GM19239 (cell line): ENCODE data around the gene GSTCD.
A peak's percentile ranks its signal among the peaks of the same experiment; 100 is the strongest.
"Not testable (repeated sequence)": the region's sequence is repeated elsewhere in the genome, so short reads cannot be mapped to it uniquely, and the experiment has no call there.

Experiments
- DNase-seq: peaks from one replicate; pipeline ENCODE4 v3.0.0; 2011; ENCODE audit warnings: low spot score; ENCODE audit not compliant: insufficient read length
- FAIRE-seq: peaks from 2 replicates; lab custom pipeline; 2011; peaks lifted over from hg19 to GRCh38; lab: Jason Lieb, UNC

Gene GSTCD

DNA sequence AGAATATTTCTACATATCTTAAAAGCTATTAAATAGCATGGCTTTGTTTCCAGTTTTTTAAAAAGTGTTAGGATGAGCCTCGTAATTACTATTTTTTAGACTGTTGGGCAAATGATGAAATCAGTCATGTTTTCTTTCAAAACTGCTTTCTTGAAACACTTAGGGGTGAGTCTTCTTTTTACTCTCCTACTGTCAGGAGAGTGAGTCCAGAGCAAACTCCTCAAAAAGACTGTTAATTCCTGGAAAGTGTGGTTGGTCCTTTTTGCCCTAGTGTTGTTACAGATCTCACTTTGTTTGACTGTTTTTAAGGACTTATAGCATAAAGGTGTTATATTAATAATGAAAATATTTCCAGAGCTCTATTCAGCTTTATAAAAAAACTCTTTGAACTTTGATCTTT is 6.3 kb downstream of the GSTCD start:
- DNase-seq, result no peak
- peak; percentile 70 for FAIRE-seq

DNA sequence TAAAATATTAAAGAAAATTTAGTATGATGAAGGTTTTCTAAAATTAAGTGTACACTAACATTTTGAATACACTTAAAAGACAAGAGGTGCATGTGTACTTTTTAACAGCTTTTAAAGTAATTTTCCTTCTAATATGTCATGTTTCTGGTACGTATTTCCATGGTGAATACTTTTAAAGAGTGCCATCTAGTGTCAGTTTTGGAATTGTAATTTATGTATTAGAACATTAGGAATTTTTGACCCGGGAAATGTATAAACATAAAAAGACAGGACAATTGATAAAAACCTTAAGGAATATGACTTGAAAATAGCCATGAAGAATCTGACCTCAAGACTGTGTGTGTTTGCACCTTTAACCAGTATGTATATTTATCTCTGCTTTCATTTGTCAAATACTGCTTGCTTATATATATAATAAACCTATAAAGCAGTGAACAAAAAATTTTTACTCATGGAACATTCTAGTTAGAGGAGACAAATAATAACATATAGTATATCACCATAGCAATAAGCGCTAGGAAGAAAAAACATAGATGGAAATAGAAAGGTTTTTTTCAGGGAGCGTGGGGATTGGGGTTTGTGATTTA is 7.2 kb downstream of the GSTCD start:
- FAIRE-seq (peak; percentile 90), DNase-seq (no peak)

DNA sequence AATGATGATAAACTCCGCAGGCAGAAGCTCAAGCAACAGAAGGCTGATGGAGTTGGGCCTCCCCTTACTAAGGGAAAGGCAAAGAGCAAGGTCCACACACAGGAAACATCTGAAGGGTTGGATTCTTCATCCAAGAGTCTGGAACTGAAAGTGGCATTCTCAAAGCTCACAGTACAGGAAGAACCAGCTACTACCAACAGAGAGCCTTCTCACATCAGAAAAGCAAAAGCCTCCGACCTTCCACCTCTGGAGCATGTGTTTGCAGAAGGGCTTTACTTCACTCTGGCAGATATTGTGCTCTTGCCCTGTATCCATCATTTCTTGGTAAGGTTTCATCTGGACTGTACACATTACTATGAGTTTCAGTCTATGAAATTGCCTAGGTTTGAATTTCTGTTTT is 10.6 kb downstream of the GSTCD start:
- no peak for FAIRE-seq
- DNase-seq, result no peak

DNA sequence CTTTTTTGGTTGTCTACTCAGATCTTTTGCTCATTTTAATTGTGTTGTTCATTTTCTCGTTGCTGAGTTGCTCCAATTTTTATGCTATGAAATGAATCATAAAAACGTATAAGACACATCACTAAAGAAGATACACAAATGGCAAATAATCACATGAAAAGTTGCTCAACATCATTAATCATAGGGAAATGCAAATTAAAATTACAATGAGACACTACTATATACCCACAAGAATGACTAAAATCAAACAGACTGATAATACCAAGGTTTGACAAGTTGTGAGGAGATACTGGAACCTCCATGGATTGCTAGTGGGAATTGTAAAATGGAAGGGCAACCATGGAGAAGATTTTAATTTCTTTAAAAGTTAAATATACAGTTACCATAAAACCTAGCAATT is 17.0 kb downstream of the GSTCD start:
- DNase-seq, result no peak
- no peak for FAIRE-seq

DNA sequence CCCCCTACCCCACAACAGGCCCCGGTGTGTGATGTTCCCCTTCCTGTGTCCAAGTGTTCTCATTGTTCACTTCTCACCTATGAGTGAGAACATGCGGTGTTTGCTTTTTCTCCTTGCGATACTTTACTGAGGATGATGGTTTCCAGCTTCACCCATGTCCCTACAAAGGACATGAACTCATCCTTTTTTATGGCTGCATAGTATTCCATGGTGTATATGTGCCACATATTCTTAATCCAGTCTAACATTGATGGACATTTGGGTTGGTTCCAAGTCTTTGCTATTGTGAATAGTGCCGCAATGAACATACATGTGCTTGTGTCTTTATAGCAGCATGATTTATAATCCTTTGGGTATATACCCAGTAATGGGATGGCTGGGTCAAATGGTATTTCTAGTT is 21.3 kb downstream of the GSTCD start:
- FAIRE-seq, DNase-seq: not testable (repeated sequence)

DNA sequence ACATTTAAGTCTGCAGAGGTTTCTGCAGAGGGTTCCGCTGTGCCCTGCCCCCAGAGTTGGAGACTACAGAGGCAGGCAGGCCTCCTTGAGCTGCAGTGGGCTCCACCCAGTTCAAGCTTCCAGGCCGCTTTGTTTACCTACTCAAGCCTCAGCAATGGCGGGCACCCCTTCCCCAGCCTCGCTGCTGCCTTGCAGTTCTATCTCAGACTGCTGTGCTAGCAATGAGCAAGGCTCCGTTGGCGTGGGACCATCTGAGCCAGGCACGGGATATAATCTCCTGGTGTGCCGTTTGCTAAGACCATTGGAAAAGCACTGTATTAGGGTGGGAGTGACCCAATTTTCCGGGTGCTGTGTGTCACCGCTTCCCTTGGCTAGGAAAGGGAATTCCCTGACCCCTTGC is 26.6 kb downstream of the GSTCD start:
- FAIRE-seq, DNase-seq: not testable (repeated sequence)

DNA sequence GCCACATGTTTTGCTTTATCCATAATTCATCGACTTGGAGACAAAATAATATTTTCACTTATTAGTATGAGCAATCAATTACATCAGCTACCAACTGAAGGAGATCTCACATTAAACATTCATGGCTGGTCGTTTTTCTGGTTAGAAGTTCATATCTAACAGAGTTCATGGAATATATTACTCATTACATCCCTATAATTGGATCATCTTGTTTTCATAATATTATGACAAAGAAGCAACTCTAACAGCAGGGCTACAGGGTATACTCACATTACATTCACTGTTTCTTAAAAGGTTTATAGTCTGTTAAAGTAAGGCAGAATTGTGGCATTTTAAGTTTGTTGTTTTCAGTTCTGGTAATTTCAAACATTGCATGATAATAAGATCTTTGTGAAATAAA is 33.0 kb downstream of the GSTCD start:
- DNase-seq (no peak), FAIRE-seq (no peak)

DNA sequence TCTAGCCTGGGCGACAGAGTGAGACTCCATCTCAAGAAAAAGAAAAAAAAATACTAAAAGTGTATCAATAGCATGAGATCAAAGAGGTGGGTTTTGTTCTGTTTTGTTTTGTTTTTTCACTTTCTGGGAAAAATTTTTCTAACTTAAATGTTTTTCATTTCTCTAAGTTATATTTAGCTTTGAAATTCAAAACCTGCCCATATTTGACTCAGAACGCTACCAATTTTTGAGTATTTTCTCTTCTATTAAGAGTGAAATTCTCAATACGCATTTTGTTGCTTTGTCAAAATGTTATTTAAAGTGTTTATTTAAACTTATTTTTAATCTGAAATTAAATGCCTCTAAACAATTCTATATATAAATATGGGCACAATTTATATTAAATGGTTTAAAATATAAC is 39.6 kb downstream of the GSTCD start:
- no peak for FAIRE-seq
- DNase-seq, result no peak

DNA sequence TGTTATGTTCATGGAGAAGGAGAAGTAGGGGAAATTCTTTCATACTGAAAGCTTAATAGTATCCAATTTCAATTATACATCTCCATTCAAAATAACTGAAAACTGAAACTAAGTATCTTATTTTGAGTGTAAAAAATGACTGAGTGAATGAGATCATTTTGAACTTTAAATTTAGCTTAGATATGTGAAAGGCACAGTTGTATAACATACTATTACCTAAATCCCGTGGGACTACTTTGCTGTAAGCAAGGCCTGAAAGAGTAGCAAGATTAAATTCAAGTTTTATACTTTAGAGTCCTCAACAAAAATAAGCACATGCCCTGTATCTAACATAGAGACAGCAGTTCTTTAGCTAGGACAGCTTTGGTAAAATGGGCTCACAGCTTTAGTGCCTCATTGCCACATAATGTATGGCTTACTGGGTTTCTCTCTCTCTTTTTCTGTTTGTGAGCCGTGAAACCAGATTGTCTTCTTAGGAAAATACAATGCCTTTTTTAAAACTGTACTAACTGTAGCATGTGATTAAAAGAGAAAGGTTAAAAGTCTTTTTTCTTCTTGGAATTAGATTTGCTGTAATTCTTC is 43.2 kb downstream of the GSTCD start:
- DNase-seq, result no peak

DNA sequence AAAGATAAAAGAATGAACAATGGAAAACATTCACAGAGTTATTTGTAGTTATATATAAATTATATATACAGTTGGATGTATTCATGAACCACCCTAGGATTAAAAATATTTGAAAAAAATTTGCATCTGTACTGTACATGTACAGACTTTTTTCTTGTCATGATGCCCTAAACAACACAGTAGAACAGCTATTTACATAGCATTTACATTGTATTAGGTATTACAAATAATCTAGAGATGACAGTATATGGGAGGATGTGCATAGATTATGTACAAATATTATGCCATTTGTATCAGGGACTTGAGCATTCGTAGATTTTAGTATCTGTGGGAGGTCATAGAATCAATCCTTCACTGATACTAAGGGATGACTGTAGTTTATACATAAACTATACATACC is 44.8 kb downstream of the GSTCD start:
- FAIRE-seq, result peak; percentile 61
- no peak for DNase-seq

More for the DNA sequence above, 43.2 kb downstream of the GSTCD start:
- FAIRE-seq, result peak; percentile 83

DNA sequence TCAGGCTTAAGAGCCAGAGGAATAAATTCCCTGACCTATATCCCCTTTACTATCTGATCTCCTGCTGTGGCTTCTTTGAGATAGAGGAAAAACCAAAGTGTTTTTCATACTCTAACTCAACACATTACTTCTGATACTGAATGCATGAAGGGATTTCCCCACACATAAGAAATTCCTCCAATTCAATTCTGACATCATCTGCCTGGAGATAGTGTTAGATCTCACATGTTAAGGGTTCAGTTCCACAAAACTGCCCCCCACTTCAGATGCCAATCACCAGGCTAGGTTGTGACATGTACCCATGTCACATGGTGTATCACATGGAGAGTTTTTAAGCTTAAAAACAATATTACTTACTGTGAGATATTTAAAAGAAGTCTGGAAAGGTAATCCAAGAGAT is 46.8 kb downstream of the GSTCD start:
- peak; percentile 49 for FAIRE-seq
- no peak for DNase-seq

DNA sequence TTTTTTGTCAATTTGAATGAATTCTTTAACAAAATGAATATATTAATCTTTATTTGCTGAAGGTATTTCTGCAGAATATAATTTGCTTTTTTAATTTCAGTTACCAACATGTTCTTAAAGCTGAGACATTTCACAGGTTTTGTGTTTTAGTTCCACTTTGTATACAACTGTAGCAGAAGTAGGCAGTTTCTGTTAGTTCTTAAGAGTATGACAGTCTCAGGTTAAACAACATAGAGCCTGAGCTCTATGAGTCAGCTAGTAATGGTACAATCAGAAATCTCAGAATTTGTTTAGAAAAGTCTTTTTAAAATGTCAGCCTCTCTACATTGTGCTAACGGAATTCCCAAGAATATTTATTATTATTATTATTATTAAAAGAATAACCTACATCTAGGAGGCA is 50.4 kb downstream of the GSTCD start:
- DNase-seq (no peak), FAIRE-seq (no peak)

DNA sequence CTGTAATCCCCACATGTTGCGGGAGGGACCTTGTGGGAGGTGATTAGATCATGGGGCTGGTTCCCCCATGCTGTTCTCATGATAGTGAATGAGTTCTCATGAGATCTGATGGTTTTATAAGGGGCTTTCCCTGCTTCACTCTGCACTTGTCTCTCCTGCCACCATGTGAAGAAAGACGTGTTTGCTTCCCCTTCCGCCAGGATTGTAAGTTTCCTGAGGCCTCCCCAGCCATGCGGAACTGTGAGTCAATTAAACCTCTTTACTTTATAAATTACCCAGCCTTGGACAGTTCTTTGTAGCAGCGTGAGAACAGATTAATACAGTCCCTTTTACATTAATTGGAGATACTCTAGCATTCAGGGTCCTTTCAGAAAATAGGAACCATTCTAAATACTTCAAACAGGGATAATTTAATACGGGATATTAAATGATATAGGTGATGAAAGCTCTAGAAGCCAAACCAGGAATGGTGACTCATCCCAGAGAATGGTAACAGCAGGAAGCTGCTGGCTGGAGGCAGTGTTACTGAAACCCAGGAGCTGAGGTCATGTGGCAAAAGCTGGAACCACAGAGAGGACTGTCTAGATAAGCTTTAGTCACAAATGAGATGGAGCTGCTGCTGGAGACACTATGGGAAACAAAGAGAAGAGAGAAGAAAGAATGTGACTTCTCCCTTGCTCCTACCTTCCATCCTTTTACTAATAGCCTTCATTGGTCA is 57.3 kb downstream of the GSTCD start:
- no peak for FAIRE-seq
- no peak for DNase-seq

DNA sequence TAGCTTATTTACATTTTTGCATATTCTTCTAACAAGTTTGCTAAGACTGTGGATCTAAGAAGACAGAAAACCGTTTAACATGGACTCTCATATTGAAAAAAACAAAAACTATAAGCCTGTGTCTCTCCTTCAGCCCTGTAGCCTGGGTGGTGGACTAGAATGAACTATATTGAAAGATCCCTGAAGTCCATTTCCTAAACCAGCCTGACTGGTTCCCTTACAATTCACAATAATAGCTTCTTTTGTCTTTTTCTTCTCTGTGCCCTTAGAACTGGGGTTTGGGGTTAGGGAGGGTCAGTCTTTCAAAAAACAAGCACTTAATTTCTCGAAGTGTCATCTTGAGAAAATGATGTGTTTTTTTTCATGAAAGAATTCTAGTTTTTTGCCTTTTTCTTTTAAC is 59.0 kb downstream of the GSTCD start:
- no peak for DNase-seq
- no peak for FAIRE-seq

DNA sequence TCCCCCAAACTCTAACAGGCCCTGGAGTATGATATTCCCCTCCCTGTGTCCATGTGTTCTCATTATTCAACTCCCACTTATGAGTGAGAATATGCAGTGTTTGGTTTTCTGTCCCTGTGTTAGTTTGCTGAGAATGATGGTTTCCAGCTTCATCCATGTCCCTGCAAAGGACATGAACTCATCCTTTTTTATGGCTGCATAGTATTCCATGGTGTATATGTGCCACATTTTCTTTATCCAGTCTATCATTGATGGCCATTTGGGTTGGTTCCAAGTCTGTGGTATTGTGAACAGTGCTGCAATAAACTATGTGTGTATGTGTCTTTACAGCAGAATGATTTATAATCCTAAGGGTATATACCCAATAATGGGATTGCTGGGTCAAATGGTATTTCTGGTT is 61.9 kb downstream of the GSTCD start:
- not testable (repeated sequence) for DNase-seq, FAIRE-seq

DNA sequence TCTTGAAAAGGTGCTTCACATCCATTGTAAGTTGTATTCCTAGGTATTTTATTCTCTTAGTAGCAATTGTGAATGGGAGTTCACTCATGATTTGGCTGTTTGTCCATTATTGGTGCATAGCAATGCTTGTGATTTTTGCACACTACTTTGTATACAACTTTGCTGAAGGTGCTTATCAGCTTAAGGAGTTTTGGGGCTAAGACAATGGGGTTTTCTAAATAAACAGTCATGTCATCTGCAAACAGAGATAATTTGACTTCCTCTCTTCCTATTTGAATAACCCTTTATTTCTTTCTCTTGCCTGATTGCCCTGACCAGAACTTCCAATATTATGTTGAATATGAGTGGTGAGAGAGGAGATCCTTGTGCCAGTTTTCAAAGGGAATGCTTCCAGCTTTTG is 63.5 kb downstream of the GSTCD start:
- not testable (repeated sequence) for FAIRE-seq, DNase-seq

DNA sequence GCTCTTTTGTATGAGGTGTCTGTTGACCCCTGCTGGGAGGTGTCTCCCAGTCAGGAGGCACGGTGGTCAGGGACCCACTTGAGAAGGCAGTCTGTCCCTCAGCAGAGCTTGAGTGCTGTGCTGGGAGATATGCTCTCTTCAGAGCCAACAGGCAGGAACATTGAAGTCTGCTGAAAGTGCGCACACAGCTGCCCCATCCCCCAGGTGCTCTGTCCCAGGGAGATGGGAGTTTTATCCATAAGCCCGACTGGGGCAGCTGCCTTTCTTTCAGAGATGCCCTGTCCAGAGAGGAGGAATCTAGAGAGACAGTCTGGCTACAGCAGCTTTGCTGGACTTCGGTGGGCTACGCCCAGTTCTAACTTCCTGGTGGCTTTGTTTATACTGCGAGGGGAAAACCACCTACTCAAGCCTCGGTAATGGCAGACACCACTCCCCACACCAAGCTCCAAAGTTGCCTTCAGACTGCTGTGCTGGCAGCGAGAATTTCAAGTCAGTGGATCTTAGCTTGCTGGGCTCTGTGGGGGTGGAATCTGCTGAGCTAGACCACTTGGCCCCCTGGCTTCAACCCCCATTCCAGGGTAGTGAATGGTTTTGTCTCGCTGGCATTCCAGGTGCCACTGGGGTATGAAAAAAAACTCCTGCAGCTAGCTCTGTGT is 67.3 kb downstream of the GSTCD start:
- DNase-seq, FAIRE-seq: not testable (repeated sequence)

DNA sequence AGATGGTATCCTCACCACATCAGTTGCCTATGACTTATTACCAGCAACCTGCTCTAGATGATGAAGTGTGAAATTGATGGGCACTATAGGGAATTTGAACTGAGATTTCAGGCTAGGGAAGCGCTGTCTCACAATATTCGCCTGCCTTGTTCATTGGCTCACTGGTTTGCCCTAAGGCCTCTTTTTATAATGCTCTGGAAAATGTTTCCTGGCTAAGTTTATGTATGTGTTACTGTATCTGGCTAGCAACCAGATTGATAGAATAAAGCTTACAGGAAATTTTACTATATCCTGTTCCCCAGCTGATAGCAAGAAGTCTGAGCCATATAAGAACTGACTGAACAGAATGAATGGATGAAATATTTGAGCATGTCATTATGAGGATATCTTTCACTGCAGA is 71.6 kb downstream of the GSTCD start:
- FAIRE-seq, result no peak
- no peak for DNase-seq

DNA sequence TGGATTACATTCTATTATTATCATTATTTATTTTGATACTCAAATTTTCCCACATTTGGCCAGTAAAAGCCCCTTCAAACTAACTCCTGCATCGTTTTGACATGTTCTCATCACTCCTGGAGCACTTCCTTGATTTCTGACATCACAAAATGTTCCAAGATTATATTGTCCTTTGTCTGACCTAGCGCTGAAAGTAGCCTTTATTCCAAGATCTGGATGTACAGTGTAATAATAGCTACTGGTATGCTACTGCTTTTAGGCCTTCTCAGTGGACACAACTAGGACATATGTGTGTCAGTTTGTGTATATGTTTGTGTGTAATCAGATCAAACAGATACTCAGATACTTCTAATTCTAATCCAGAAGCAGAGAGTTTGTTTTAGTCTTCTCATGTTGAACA is 76.2 kb downstream of the GSTCD start:
- no peak for FAIRE-seq
- DNase-seq, result no peak

DNA sequence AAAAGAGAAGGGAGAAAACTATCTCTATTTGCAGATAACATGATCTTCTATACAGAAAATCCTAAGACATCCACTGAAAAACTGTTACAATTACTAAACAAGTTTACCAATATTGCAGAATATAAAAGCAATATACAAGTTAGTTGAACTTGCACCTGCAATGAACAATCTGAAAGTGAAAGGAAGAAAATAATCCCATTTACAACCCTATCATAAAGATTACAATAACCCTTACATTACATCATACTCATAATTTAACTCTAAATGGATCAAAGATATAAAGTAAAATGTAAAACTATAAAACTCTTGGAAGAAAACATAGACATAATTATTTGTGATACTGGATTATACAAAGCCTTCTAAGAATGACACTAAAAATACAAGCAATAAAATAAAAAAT is 77.2 kb downstream of the GSTCD start:
- DNase-seq (no peak), FAIRE-seq (peak; percentile 48)

DNA sequence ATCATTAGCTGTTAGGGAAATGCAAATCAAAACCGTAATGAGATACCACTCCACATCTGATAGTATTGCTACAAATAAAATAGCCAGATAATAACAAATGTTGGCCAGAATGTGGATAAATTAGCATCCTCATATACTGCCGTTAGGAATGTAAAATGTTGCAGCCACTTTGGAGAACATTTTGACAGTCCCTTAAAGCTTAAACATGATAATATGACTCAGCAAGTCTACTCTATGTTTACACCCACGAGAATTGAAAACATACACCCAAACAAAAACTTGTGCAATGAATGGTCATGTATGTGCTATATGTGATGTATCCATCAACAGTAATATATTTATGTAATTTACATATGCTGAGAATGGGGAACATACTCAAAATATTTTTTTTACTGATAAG is 78.2 kb downstream of the GSTCD start:
- DNase-seq (no peak), FAIRE-seq (no peak)
